Mucosa of stomach (tissue), 1 donor: ENCODE results near the gene MSMB.
"Not testable (repeated sequence)": the region's sequence is repeated elsewhere in the genome, so short reads cannot be mapped to it uniquely, and the experiment has no call there.

ENCODE experiments used
- H3K27me3 ChIP-seq: one replicate; pipeline ENCODE4 v1.7.0; 2013; ENCODE audit warnings: mild to moderate bottlenecking, low read length; ENCODE audit not compliant: control insufficient read depth, insufficient read depth
- H3K36me3 ChIP-seq: one replicate; pipeline ENCODE4 v1.7.0; 2013; ENCODE audit warnings: low read length; ENCODE audit not compliant: control insufficient read depth, insufficient read depth
- H3K4me1 ChIP-seq: one replicate; pipeline ENCODE4 v1.7.0; 2013; ENCODE audit warnings: mild to moderate bottlenecking, low read length; ENCODE audit not compliant: control insufficient read depth, insufficient read depth
- H3K4me3 ChIP-seq: one replicate; pipeline ENCODE4 v1.7.0; 2013; ENCODE audit warnings: low read length
- H3K9ac ChIP-seq: one replicate; pipeline ENCODE4 v1.7.0; 2013; ENCODE audit warnings: mild to moderate bottlenecking, low read length, moderate library complexity
- H3K9me3 ChIP-seq: one replicate; pipeline ENCODE4 v1.7.0; 2013; ENCODE audit warnings: mild to moderate bottlenecking, low read length, moderate library complexity; ENCODE audit not compliant: control insufficient read depth
- donor health status: Pancreatic carcinoma.

MSMB gene

GRCh38 chr10:46014206-46014605 is 31.9 kb downstream of the MSMB start:
- no peaks in the 10 kb centered on the region for H3K9me3 ChIP-seq
- H3K9ac ChIP-seq, result no peak overlapping the region
- peaks cover 33% of the 10 kb centered on the region for H3K4me1 ChIP-seq
- H3K36me3 ChIP-seq, result peaks cover 12% of the 10 kb centered on the region
- H3K4me3 ChIP-seq, result no peak overlapping the region
- H3K27me3 ChIP-seq, result no peaks in the 10 kb centered on the region

GRCh38 chr10:46012746-46013145 is 33.3 kb downstream of the MSMB start:
- peaks cover 13% of the 10 kb centered on the region for H3K36me3 ChIP-seq
- no peaks in the 10 kb centered on the region for H3K27me3 ChIP-seq
- no peak overlapping the region for H3K9ac ChIP-seq
- H3K4me3 ChIP-seq, result no peak overlapping the region
- no peaks in the 10 kb centered on the region for H3K9me3 ChIP-seq
- peaks cover 22% of the 10 kb centered on the region for H3K4me1 ChIP-seq

- H3K36me3 ChIP-seq, result peaks cover 8% of the 10 kb centered on the region
Observed at GRCh38 chr10:46006219-46006618, 39.9 kb downstream of the MSMB start.

GRCh38 chr10:46005383-46005782 is 40.7 kb downstream of the MSMB start:
- Histone ChIP-seq H3K9ac (no peak overlapping the region), H3K9me3 (no peaks in the 10 kb centered on the region), H3K4me1 (peaks cover 20% of the 10 kb centered on the region), H3K36me3 (peaks cover 8% of the 10 kb centered on the region), H3K4me3 (no peak overlapping the region), H3K27me3 (no peaks in the 10 kb centered on the region)

More at GRCh38 chr10:46006219-46006618, 39.9 kb downstream of the MSMB start:
- Histone ChIP-seq H3K9ac (no peak overlapping the region), H3K4me1 (peaks cover 20% of the 10 kb centered on the region), H3K9me3 (no peaks in the 10 kb centered on the region), H3K27me3 (no peaks in the 10 kb centered on the region), H3K4me3 (no peak overlapping the region)

- Histone ChIP-seq H3K36me3 (peaks cover 4% of the 10 kb centered on the region), H3K9ac (no peak overlapping the region), H3K4me3 (no peak overlapping the region), H3K9me3 (no peaks in the 10 kb centered on the region), H3K27me3 (no peaks in the 10 kb centered on the region), H3K4me1 (peaks cover 20% of the 10 kb centered on the region)
Observed at GRCh38 chr10:46004963-46005362, 41.1 kb downstream of the MSMB start.

- no peak overlapping the region for H3K9ac ChIP-seq
- peaks cover 20% of the 10 kb centered on the region for H3K4me1 ChIP-seq
- H3K36me3 ChIP-seq, result peaks cover 4% of the 10 kb centered on the region
Observed at GRCh38 chr10:46002916-46003693, 43.0 kb downstream of the MSMB start.

GRCh38 chr10:46002189-46002687 is 43.8 kb downstream of the MSMB start:
- peaks cover 20% of the 10 kb centered on the region for H3K4me1 ChIP-seq
- not testable (repeated sequence) for H3K9me3 ChIP-seq, H3K9ac ChIP-seq, H3K27me3 ChIP-seq, H3K36me3 ChIP-seq, H3K4me3 ChIP-seq

More at GRCh38 chr10:46002916-46003693, 43.0 kb downstream of the MSMB start:
- H3K4me3 ChIP-seq, result no peak overlapping the region
- no peaks in the 10 kb centered on the region for H3K27me3 ChIP-seq
- no peaks in the 10 kb centered on the region for H3K9me3 ChIP-seq

GRCh38 chr10:46001187-46001756 is 44.8 kb downstream of the MSMB start:
- H3K9me3 ChIP-seq, result no peaks in the 10 kb centered on the region
- H3K27me3 ChIP-seq, result no peaks in the 10 kb centered on the region
- H3K4me3 ChIP-seq, result no peak overlapping the region
- H3K36me3 ChIP-seq, result no peaks in the 10 kb centered on the region
- no peak overlapping the region for H3K9ac ChIP-seq
- peaks cover 16% of the 10 kb centered on the region for H3K4me1 ChIP-seq

GRCh38 chr10:46000538-46000937 is 45.5 kb downstream of the MSMB start:
- H3K36me3 ChIP-seq, result no peaks in the 10 kb centered on the region
- H3K9ac ChIP-seq, result no peak overlapping the region
- H3K4me3 ChIP-seq, result no peak overlapping the region

GRCh38 chr10:45999955-46000354 is 46.1 kb downstream of the MSMB start:
- H3K27me3 ChIP-seq, H3K4me3 ChIP-seq, H3K36me3 ChIP-seq, H3K9ac ChIP-seq, H3K9me3 ChIP-seq: not testable (repeated sequence)
- H3K4me1 ChIP-seq, result peaks cover 16% of the 10 kb centered on the region

More at GRCh38 chr10:46000538-46000937, 45.5 kb downstream of the MSMB start:
- Histone ChIP-seq H3K4me1 (peaks cover 16% of the 10 kb centered on the region), H3K27me3 (no peaks in the 10 kb centered on the region), H3K9me3 (no peaks in the 10 kb centered on the region)

GRCh38 chr10:45997994-45998763 is 47.9 kb downstream of the MSMB start:
- no peaks in the 10 kb centered on the region for H3K9me3 ChIP-seq
- H3K36me3 ChIP-seq, result no peaks in the 10 kb centered on the region
- no peak overlapping the region for H3K4me3 ChIP-seq
- no peaks in the 10 kb centered on the region for H3K27me3 ChIP-seq
- H3K9ac ChIP-seq, result no peak overlapping the region
- peaks cover 13% of the 10 kb centered on the region for H3K4me1 ChIP-seq

GRCh38 chr10:45997557-45997956 is 48.5 kb downstream of the MSMB start:
- Histone ChIP-seq H3K9ac (no peak overlapping the region), H3K27me3 (no peaks in the 10 kb centered on the region), H3K36me3 (no peaks in the 10 kb centered on the region), H3K4me3 (no peak overlapping the region), H3K9me3 (no peaks in the 10 kb centered on the region), H3K4me1 (peaks cover 7% of the 10 kb centered on the region)
